Measurements from ENCODE around the gene JAK1. TPM values are rescaled to one million over a fixed set of nuclear protein-coding genes. Genes with fewer than 3 reads are reported as not detected.

The JAK1 gene
- total RNA-seq, 1 experiment from 2014 or later = 67.8 TPM

GRCh38 chr1:64956010-64956640, 10.2 kb downstream of the JAK1 start:
- in situ Hi-C loops (cut with HindIII; ENCODE audit: low sequenced_read_pairs) = no loop called here
- DNase-seq (ENCODE audit: low spot score) = no peak

GRCh38 chr1:64955097-64956009, 11.0 kb downstream of the JAK1 start:
- DNase-seq (ENCODE audit: low spot score) = no peak
- in situ Hi-C loops (cut with HindIII; ENCODE audit: low sequenced_read_pairs) = no loop called here

GRCh38 chr1:64953241-64953640, 13.1 kb downstream of the JAK1 start:
- no peak for DNase-seq (ENCODE audit: low spot score)
- in situ Hi-C loops (cut with HindIII; ENCODE audit: low sequenced_read_pairs) = no loop called here

- DNase-seq (ENCODE audit: low spot score) = no peak
- in situ Hi-C loops (cut with HindIII; ENCODE audit: low sequenced_read_pairs) = no loop called here
Measured at GRCh38 chr1:64950284-64950809, 16.0 kb downstream of the JAK1 start.

- no peak for DNase-seq (ENCODE audit: low spot score)
- in situ Hi-C loops (cut with HindIII; ENCODE audit: low sequenced_read_pairs) = no loop called here
Measured at GRCh38 chr1:64948905-64949833, 17.2 kb downstream of the JAK1 start.

- no peak for DNase-seq (ENCODE audit: low spot score)
- in situ Hi-C loops (cut with HindIII; ENCODE audit: low sequenced_read_pairs) = no loop called here
Measured at GRCh38 chr1:64948216-64948615, 18.1 kb downstream of the JAK1 start.

GRCh38 chr1:64946916-64947315, 19.4 kb downstream of the JAK1 start:
- no peak for DNase-seq (ENCODE audit: low spot score)
- in situ Hi-C loops (cut with HindIII; ENCODE audit: low sequenced_read_pairs) = no loop called here

GRCh38 chr1:64944913-64945312, 21.4 kb downstream of the JAK1 start:
- DNase-seq (ENCODE audit: low spot score) = no peak
- in situ Hi-C loops (cut with HindIII; ENCODE audit: low sequenced_read_pairs) = no loop called here

GRCh38 chr1:64942675-64943074, 23.7 kb downstream of the JAK1 start:
- no peak for DNase-seq (ENCODE audit: low spot score)
- in situ Hi-C loops (cut with HindIII; ENCODE audit: low sequenced_read_pairs) = no loop called here

- DNase-seq (ENCODE audit: low spot score) = no peak
- in situ Hi-C loops (cut with HindIII; ENCODE audit: low sequenced_read_pairs) = no loop called here
Measured at GRCh38 chr1:64942118-64942517, 24.2 kb downstream of the JAK1 start.

GRCh38 chr1:64941461-64942117, 24.8 kb downstream of the JAK1 start:
- in situ Hi-C loops (cut with HindIII; ENCODE audit: low sequenced_read_pairs) = no loop called here
- no peak for DNase-seq (ENCODE audit: low spot score)

- no peak for DNase-seq (ENCODE audit: low spot score)
- in situ Hi-C loops (cut with HindIII; ENCODE audit: low sequenced_read_pairs) = no loop called here
Measured at GRCh38 chr1:64940025-64940424, 26.3 kb downstream of the JAK1 start.

GRCh38 chr1:64938991-64939390, 27.4 kb downstream of the JAK1 start:
- in situ Hi-C loops (cut with HindIII; ENCODE audit: low sequenced_read_pairs) = no loop called here
- DNase-seq (ENCODE audit: low spot score) = no peak

- in situ Hi-C loops (cut with HindIII; ENCODE audit: low sequenced_read_pairs) = no loop called here
- no peak for DNase-seq (ENCODE audit: low spot score)
Measured at GRCh38 chr1:64936956-64937355, 29.4 kb downstream of the JAK1 start.

GRCh38 chr1:64935551-64936155, 30.7 kb downstream of the JAK1 start:
- no peak for DNase-seq (ENCODE audit: low spot score)
- in situ Hi-C loops (cut with HindIII; ENCODE audit: low sequenced_read_pairs) = no loop called here

- in situ Hi-C loops (cut with HindIII; ENCODE audit: low sequenced_read_pairs) = no loop called here
- DNase-seq (ENCODE audit: low spot score) = no peak
Measured at GRCh38 chr1:64934878-64935275, 31.5 kb downstream of the JAK1 start.

GRCh38 chr1:64934115-64934877, 32.1 kb downstream of the JAK1 start:
- DNase-seq (ENCODE audit: low spot score) = no peak
- in situ Hi-C loops (cut with HindIII; ENCODE audit: low sequenced_read_pairs) = no loop called here
